ENCODE results near the gene UNC50.
A peak's percentile ranks its signal among the peaks of the same experiment; 100 is the strongest.

The UNC50 gene

GRCh38 chr2:98607104-98607503, 1.3 kb upstream of the UNC50 start:
- peaks cover 14 to 20% of the 10 kb centered on the region in 2 donors for H3K36me3 ChIP-seq (ENCODE audit: control insufficient read depth in 2 of 2, insufficient read depth in 2 of 2, low read length in 2 of 2)
- H3K4me1 ChIP-seq (ENCODE audit: control insufficient read depth in 2 of 2, insufficient read depth in 2 of 2, low read length in 2 of 2), result peaks cover 14 to 32% of the 10 kb centered on the region in 2 donors
- no peaks in the 10 kb centered on the region for H3K27me3 ChIP-seq (ENCODE audit: control insufficient read depth in 2 of 2, insufficient read depth in 2 of 2, low read length in 2 of 2)
- H3K9me3 ChIP-seq (ENCODE audit: control insufficient read depth in 2 of 2, low read length in 2 of 2), result no peaks in the 10 kb centered on the region
- peak overlapping the region; percentile 92 to 93 for H3K4me3 ChIP-seq (ENCODE audit: low read length in 2 of 2)
- peak overlapping the region in 1 of 2 donors; percentile 97 for H3K9ac ChIP-seq (ENCODE audit: low read depth in 1 of 2, low read length in 2 of 2)
- no peak overlapping the region for H3K27ac ChIP-seq (ENCODE audit: low read depth in 2 of 2, low read length in 2 of 2)

DNA sequence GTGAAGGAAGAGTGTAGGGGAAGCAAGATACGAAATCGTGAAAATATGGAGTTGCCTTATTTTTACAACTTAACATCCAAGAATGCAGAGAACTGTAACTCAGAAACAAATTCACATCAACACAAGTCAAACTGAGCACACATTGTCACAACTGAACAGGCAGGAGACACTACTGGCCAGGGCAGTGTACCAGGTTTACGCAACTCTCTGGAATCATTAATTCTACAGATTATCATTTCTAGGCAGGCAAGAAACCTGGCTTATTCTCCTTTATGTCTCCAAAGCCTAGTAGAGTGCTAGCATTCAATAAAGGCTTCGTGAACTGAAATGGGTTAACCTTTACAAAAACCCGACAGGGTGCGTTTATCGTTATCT, 661 bp upstream of the UNC50 start:
- H3K4me3 ChIP-seq (ENCODE audit: low read length in 2 of 2), result peak overlapping the region; percentile 92 to 93
- H3K9me3 ChIP-seq (ENCODE audit: control insufficient read depth in 2 of 2, low read length in 2 of 2), result no peaks in the 10 kb centered on the region
- H3K27ac ChIP-seq (ENCODE audit: low read depth in 2 of 2, low read length in 2 of 2), result peak overlapping the region; percentile 91 to 94
- H3K27me3 ChIP-seq (ENCODE audit: control insufficient read depth in 2 of 2, insufficient read depth in 2 of 2, low read length in 2 of 2), result no peaks in the 10 kb centered on the region
- peaks cover 12 to 20% of the 10 kb centered on the region in 2 donors for H3K36me3 ChIP-seq (ENCODE audit: control insufficient read depth in 2 of 2, insufficient read depth in 2 of 2, low read length in 2 of 2)
- peaks cover 14 to 32% of the 10 kb centered on the region in 2 donors for H3K4me1 ChIP-seq (ENCODE audit: control insufficient read depth in 2 of 2, insufficient read depth in 2 of 2, low read length in 2 of 2)
- H3K9ac ChIP-seq (ENCODE audit: low read depth in 1 of 2, low read length in 2 of 2), result peak overlapping the region; percentile 93 to 97

DNA sequence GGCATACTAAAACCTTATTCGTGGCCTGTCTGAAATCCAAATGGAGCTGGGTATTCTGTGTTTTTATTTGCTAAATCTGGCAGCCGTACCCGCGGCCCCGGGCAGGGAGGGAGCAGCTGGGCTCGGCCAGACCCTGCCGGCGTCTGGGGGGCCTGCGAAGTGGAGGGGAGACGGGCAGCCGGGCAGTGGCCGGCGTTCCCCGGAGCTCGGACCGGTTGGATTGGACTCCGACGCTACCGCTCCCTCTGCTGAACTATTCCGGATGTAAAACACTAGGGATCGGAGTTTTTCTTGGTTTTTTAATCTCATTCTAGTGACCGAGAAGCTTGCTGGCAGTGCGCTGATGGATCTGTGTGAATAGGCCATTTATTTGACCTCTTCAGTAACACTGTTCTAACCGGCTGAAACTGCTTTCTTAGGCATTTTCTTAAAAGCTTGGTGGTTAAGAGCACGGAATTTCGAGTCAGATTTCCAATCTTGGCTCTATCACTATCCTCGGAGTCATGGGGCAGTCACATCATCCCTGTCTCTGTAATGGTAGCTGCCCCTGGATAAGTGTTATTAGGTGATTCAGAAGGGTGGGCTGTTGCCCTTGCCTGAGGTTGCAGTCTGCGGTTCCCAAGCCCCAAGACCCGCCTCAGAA, 694 bp downstream of the UNC50 start:
- no peaks in the 10 kb centered on the region for H3K27me3 ChIP-seq (ENCODE audit: control insufficient read depth in 2 of 2, insufficient read depth in 2 of 2, low read length in 2 of 2)
- H3K4me3 ChIP-seq (ENCODE audit: low read length in 2 of 2), result peak overlapping the region; percentile 92 to 93
- H3K4me1 ChIP-seq (ENCODE audit: control insufficient read depth in 2 of 2, insufficient read depth in 2 of 2, low read length in 2 of 2), result peaks cover 14 to 32% of the 10 kb centered on the region in 2 donors
- H3K27ac ChIP-seq (ENCODE audit: low read depth in 2 of 2, low read length in 2 of 2), result peak overlapping the region; percentile 91 to 94
- H3K9ac ChIP-seq (ENCODE audit: low read depth in 1 of 2, low read length in 2 of 2), result peak overlapping the region; percentile 93 to 97
- H3K9me3 ChIP-seq (ENCODE audit: control insufficient read depth in 2 of 2, low read length in 2 of 2), result no peaks in the 10 kb centered on the region
- H3K36me3 ChIP-seq (ENCODE audit: control insufficient read depth in 2 of 2, insufficient read depth in 2 of 2, low read length in 2 of 2), result peaks cover 17 to 26% of the 10 kb centered on the region in 2 donors

DNA sequence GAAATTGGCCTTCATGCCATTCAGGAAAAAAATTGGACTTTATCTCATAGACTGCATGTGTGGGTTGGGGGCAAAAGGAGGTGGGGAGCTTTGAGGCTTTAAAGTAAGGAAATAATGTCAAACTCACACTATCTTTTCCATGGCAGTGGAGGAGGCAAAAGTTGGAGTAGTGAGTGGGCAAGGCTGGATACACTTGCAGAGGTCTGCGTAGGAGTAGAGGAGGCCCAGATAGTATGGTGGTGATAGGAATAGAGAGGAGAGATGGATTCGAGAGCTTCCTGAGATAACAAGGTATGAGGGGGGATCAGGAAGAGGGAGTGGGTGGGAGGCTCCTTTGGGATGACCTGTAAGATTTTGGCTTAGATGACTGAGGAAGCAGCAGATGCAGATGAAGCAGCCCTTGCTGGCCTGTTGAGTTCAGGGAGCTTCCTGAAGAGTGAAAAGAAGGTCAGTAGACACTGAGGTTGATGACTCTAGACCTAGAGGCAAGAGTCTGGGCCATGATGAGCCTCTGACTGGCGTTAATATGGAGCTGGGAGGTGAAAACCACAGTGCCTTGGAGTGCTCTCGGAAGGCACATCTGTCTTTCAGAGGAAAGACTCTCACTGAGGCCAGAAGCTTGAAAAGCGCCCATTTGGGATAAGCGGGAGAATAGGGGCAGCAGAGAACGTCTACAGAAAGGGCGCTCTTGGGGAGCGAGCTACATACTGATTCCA, 5.8 kb downstream of the UNC50 start:
- Histone ChIP-seq H3K27ac (ENCODE audit: low read depth in 2 of 2, low read length in 2 of 2) (no peak overlapping the region), H3K4me1 (ENCODE audit: control insufficient read depth in 2 of 2, insufficient read depth in 2 of 2, low read length in 2 of 2) (peaks cover 2 to 21% of the 10 kb centered on the region in 2 donors), H3K27me3 (ENCODE audit: control insufficient read depth in 2 of 2, insufficient read depth in 2 of 2, low read length in 2 of 2) (no peaks in the 10 kb centered on the region), H3K9ac (ENCODE audit: low read depth in 1 of 2, low read length in 2 of 2) (no peak overlapping the region), H3K4me3 (ENCODE audit: low read length in 2 of 2) (no peak overlapping the region), H3K36me3 (ENCODE audit: control insufficient read depth in 2 of 2, insufficient read depth in 2 of 2, low read length in 2 of 2) (peaks cover 41 to 62% of the 10 kb centered on the region in 2 donors), H3K9me3 (ENCODE audit: control insufficient read depth in 2 of 2, low read length in 2 of 2) (no peaks in the 10 kb centered on the region)

DNA sequence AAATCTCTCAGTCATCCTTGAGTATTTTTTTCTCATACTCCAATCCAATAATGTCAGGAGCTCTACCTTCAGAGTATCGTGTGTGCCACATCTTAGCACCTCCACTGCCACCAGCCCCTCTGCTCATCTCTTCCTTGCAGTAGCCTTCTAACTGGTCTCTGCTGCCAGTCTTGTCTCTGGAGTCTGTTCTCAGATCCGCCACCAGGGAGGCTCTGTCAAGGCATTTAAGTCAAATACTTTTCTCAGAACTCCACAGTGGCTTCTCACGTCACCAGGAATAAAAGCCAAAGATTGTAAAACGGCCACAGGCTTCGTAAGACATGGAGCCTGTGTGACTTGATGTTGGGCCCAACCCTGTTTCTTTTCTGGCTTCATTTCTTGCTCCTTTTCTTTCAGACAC, 7.1 kb downstream of the UNC50 start:
- Histone ChIP-seq H3K27me3 (ENCODE audit: control insufficient read depth in 2 of 2, insufficient read depth in 2 of 2, low read length in 2 of 2) (no peaks in the 10 kb centered on the region), H3K9me3 (ENCODE audit: control insufficient read depth in 2 of 2, low read length in 2 of 2) (no peaks in the 10 kb centered on the region), H3K4me3 (ENCODE audit: low read length in 2 of 2) (no peak overlapping the region), H3K9ac (ENCODE audit: low read depth in 1 of 2, low read length in 2 of 2) (no peak overlapping the region), H3K27ac (ENCODE audit: low read depth in 2 of 2, low read length in 2 of 2) (no peak overlapping the region), H3K4me1 (ENCODE audit: control insufficient read depth in 2 of 2, insufficient read depth in 2 of 2, low read length in 2 of 2) (peaks cover 2 to 8% of the 10 kb centered on the region in 2 donors), H3K36me3 (ENCODE audit: control insufficient read depth in 2 of 2, insufficient read depth in 2 of 2, low read length in 2 of 2) (peaks cover 45 to 67% of the 10 kb centered on the region in 2 donors)

DNA sequence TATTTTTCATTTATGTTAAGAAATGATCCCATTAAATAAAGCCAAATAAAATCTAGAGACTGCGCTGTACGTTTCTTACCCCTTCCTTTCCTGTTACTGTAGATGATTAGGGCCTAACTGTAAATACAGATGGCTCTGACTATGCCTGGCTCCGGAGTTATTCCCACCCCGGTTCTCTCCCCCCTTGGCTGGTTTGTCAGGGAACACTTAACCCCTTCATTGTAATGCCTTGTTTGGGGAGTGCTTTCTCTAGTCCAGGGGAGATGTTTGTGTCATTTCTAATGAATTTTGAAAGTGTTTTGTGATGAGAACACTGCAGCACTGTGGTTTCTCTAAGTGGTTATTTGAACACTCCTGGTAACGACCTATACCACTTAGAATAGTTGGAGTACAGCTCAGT, 8.8 kb downstream of the UNC50 start:
- no peaks in the 10 kb centered on the region for H3K27me3 ChIP-seq (ENCODE audit: control insufficient read depth in 2 of 2, insufficient read depth in 2 of 2, low read length in 2 of 2)
- no peak overlapping the region for H3K9ac ChIP-seq (ENCODE audit: low read depth in 1 of 2, low read length in 2 of 2)
- peaks cover 48 to 62% of the 10 kb centered on the region in 2 donors for H3K36me3 ChIP-seq (ENCODE audit: control insufficient read depth in 2 of 2, insufficient read depth in 2 of 2, low read length in 2 of 2)
- no peaks in the 10 kb centered on the region for H3K9me3 ChIP-seq (ENCODE audit: control insufficient read depth in 2 of 2, low read length in 2 of 2)
- H3K4me3 ChIP-seq (ENCODE audit: low read length in 2 of 2), result no peak overlapping the region
- H3K27ac ChIP-seq (ENCODE audit: low read depth in 2 of 2, low read length in 2 of 2), result no peak overlapping the region
- no peaks in the 10 kb centered on the region for H3K4me1 ChIP-seq (ENCODE audit: control insufficient read depth in 2 of 2, insufficient read depth in 2 of 2, low read length in 2 of 2)

GRCh38 chr2:98623657-98624056, 15.3 kb downstream of the UNC50 start:
- Histone ChIP-seq H3K4me3 (ENCODE audit: low read length in 2 of 2) (no peak overlapping the region), H3K27me3 (ENCODE audit: control insufficient read depth in 2 of 2, insufficient read depth in 2 of 2, low read length in 2 of 2) (no peaks in the 10 kb centered on the region), H3K9me3 (ENCODE audit: control insufficient read depth in 2 of 2, low read length in 2 of 2) (no peaks in the 10 kb centered on the region), H3K9ac (ENCODE audit: low read depth in 1 of 2, low read length in 2 of 2) (no peak overlapping the region), H3K27ac (ENCODE audit: low read depth in 2 of 2, low read length in 2 of 2) (no peak overlapping the region), H3K4me1 (ENCODE audit: control insufficient read depth in 2 of 2, insufficient read depth in 2 of 2, low read length in 2 of 2) (no peaks in the 10 kb centered on the region), H3K36me3 (ENCODE audit: control insufficient read depth in 2 of 2, insufficient read depth in 2 of 2, low read length in 2 of 2) (peaks cover 17 to 19% of the 10 kb centered on the region in 2 donors)

- peaks cover 40 to 52% of the 10 kb centered on the region in 2 donors for H3K36me3 ChIP-seq (ENCODE audit: control insufficient read depth in 2 of 2, insufficient read depth in 2 of 2, low read length in 2 of 2)
- no peaks in the 10 kb centered on the region for H3K9me3 ChIP-seq (ENCODE audit: control insufficient read depth in 2 of 2, low read length in 2 of 2)
- H3K9ac ChIP-seq (ENCODE audit: low read depth in 1 of 2, low read length in 2 of 2), result no peak overlapping the region
- H3K4me3 ChIP-seq (ENCODE audit: low read length in 2 of 2), result no peak overlapping the region
- no peaks in the 10 kb centered on the region for H3K27me3 ChIP-seq (ENCODE audit: control insufficient read depth in 2 of 2, insufficient read depth in 2 of 2, low read length in 2 of 2)
- H3K27ac ChIP-seq (ENCODE audit: low read depth in 2 of 2, low read length in 2 of 2), result no peak overlapping the region
- no peaks in the 10 kb centered on the region for H3K4me1 ChIP-seq (ENCODE audit: control insufficient read depth in 2 of 2, insufficient read depth in 2 of 2, low read length in 2 of 2)
Measured at GRCh38 chr2:98632351-98632750, 24.0 kb downstream of the UNC50 start.

DNA sequence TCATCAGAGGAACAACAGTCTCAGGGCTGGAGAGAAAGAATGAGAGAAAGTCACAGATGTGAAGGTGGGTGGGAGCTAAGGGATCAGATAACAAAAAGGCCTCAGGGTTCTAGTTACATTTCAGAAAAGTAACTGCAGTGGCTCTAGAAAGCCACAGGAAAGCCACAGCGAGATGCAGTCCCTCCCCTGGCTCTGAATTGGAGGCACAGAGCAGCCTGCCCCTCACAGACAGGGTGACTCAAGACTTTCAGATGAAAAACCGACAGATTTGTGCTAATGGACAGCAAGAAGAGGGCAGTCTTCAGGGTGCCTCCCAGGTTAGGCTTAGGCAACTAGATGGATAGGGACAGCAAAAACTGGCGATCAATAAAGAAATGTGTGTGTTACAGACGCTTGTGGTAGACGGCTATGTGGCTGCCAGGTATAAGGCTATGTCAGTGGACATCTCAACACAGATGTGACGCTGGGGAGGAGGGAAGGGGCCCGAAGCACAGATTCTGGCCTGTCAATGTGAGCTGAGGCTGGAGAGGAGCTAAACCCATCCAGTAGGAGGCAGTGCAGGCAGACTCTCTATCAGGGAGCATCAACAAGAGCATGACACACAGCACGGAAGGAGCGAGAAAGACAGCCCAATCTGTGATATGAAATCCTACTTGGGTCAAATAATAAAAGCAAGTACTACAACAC, 26.2 kb downstream of the UNC50 start:
- H3K9me3 ChIP-seq (ENCODE audit: control insufficient read depth in 2 of 2, low read length in 2 of 2), result no peaks in the 10 kb centered on the region
- no peaks in the 10 kb centered on the region for H3K27me3 ChIP-seq (ENCODE audit: control insufficient read depth in 2 of 2, insufficient read depth in 2 of 2, low read length in 2 of 2)
- no peak overlapping the region for H3K4me3 ChIP-seq (ENCODE audit: low read length in 2 of 2)
- H3K27ac ChIP-seq (ENCODE audit: low read depth in 2 of 2, low read length in 2 of 2), result no peak overlapping the region
- no peak overlapping the region for H3K9ac ChIP-seq (ENCODE audit: low read depth in 1 of 2, low read length in 2 of 2)
- H3K36me3 ChIP-seq (ENCODE audit: control insufficient read depth in 2 of 2, insufficient read depth in 2 of 2, low read length in 2 of 2), result peaks cover 43 to 66% of the 10 kb centered on the region in 2 donors
- no peaks in the 10 kb centered on the region for H3K4me1 ChIP-seq (ENCODE audit: control insufficient read depth in 2 of 2, insufficient read depth in 2 of 2, low read length in 2 of 2)

Measured in mucosa of rectum (tissue), 2 donors.